Endothelial cell of umbilical vein (primary cell): ENCODE measurements around the gene DLEU7. TPM values are rescaled to one million over a fixed set of nuclear protein-coding genes. Genes with fewer than 3 reads are reported as not detected.

Source experiments
- BruUV-seq: library from RNA; stranded (reverse); fragments of 400-500 nt; replicated peaks from 2 replicates; lab custom pipeline; 2021; lab: Mats Ljungman, UMichigan
- CTCF ChIA-PET: fragments of 300-600, 350-600 bp; sonication (Branson Sonifier 250); formaldehyde crosslinking; loops from one replicate; lab custom pipeline; 2021; ENCODE audit warnings: antibody characterized with exemption, inconsistent platforms; lab: Charles Lee
- POLR2A ChIA-PET: fragments of 300-600, 350-600 bp; sonication (Branson Sonifier 250); formaldehyde crosslinking; loops from one replicate; lab custom pipeline; 2021; ENCODE audit warnings: antibody characterized with exemption, inconsistent platforms; lab: Charles Lee
- DNase-seq: peaks from one replicate; pipeline ENCODE4 v3.0.0-alpha.2; 2011; ENCODE audit warnings: low read depth, low spot score
- FAIRE-seq: peaks from 2 replicates; lab custom pipeline; 2011; peaks lifted over from hg19 to GRCh38; lab: Jason Lieb, UNC
- H2AFZ ChIP-seq: 2 replicates; pipeline ENCODE4 v1.6.0; 2012; ENCODE audit warnings: low read depth, low read length, control low read depth, inconsistent platforms
- H3K27ac ChIP-seq: 2 replicates; pipeline ENCODE4 v1.5.1; 2011; ENCODE audit warnings: low read depth, mild to moderate bottlenecking, control low read depth, low read length, moderate library complexity; ENCODE audit not compliant: insufficient read depth
- H3K27me3 ChIP-seq, 2 experiments: 2 replicates each; pipeline versions ENCODE4 v1.6.0 to v1.6.1; 2011; ENCODE audit warnings: low read length in 2 of 2, mixed read lengths in 1 of 2; ENCODE audit not compliant: control insufficient read depth in 2 of 2, insufficient read depth in 2 of 2
- H3K36me3 ChIP-seq, 2 experiments: 2 replicates in 1 of 2; 3 replicates in 1 of 2; pipeline ENCODE4 v1.5.1; 2011; ENCODE audit warnings: low read length in 2 of 2, mild to moderate bottlenecking in 1 of 2, moderate library complexity in 1 of 2; ENCODE audit not compliant: control insufficient read depth in 2 of 2, insufficient read depth in 2 of 2; ENCODE audit errors: extremely low read depth in 1 of 2
- H3K4me1 ChIP-seq: 3 replicates; pipeline ENCODE4 v1.5.1; 2011; ENCODE audit warnings: mild to moderate bottlenecking, low read length; ENCODE audit not compliant: control insufficient read depth, insufficient read depth; ENCODE audit errors: extremely low read depth
- H3K4me2 ChIP-seq: 2 replicates; pipeline ENCODE4 v1.6.1; 2011; ENCODE audit warnings: low read length, control low read depth, mixed read lengths; ENCODE audit not compliant: insufficient read depth
- H3K4me3 ChIP-seq, 3 experiments: fragments of 200-600 bp in 1 of 3; sonication (generic), shearing (Covaris generic) in 1 of 3; replicated peaks in 1 of 3; 2 replicates each; pipeline ENCODE4 v1.5.1; 2011 to 2016; ENCODE audit warnings: control low read depth in 3 of 3, low read length in 3 of 3, mild to moderate bottlenecking in 2 of 3, inconsistent platforms in 1 of 3, low read depth in 1 of 3, moderate library complexity in 1 of 3; ENCODE audit not compliant: insufficient read depth in 1 of 3
- H3K79me2 ChIP-seq: 2 replicates; pipeline ENCODE4 v1.6.0; 2012; ENCODE audit warnings: low read length, inconsistent platforms; ENCODE audit not compliant: control insufficient read depth, insufficient read depth
- H3K9ac ChIP-seq: replicated peaks from 2 replicates; pipeline ENCODE3; 2011; ENCODE audit warnings: low read length, control low read depth; ENCODE audit not compliant: insufficient read depth; ENCODE audit errors: extremely low read depth
- H3K9me1 ChIP-seq: replicated peaks from 3 replicates; pipeline ENCODE4 v1.6.0; 2011; ENCODE audit warnings: mild to moderate bottlenecking, low read length; ENCODE audit not compliant: control insufficient read depth, insufficient read depth; ENCODE audit errors: extremely low read depth
- H3K9me3 ChIP-seq: replicated peaks from 2 replicates; pipeline ENCODE4 v1.5.1; 2012; ENCODE audit warnings: low read length, inconsistent platforms; ENCODE audit not compliant: control insufficient read depth, insufficient read depth
- H4K20me1 ChIP-seq: replicated peaks from 2 replicates; pipeline ENCODE3; 2011; ENCODE audit warnings: mild to moderate bottlenecking, low read length; ENCODE audit not compliant: control insufficient read depth, insufficient read depth; ENCODE audit errors: extremely low read depth
- EZH2 ChIP-seq: IDR thresholded peaks from 2 replicates; pipeline ENCODE4 v1.6.1; 2012; ENCODE audit warnings: borderline replicate concordance, low read depth, mild to moderate bottlenecking, moderate library complexity, low read length, inconsistent platforms; ENCODE audit not compliant: severe bottlenecking
- FOS ChIP-seq: IDR thresholded peaks from 2 replicates; pipeline ENCODE4 v1.6.1; 2011; ENCODE audit warnings: mild to moderate bottlenecking, low read length, moderate library complexity, borderline replicate concordance; ENCODE audit not compliant: insufficient read depth
- GATA2 ChIP-seq: IDR thresholded peaks from 2 replicates; pipeline ENCODE4 v1.7.0; 2011; ENCODE audit warnings: low read depth, mild to moderate bottlenecking, moderate library complexity, mixed read lengths, low read length; ENCODE audit not compliant: insufficient read length, insufficient read depth
- JUN ChIP-seq: IDR thresholded peaks from 2 replicates; pipeline ENCODE4 v1.6.1; 2011; ENCODE audit warnings: borderline replicate concordance, low read depth; ENCODE audit not compliant: insufficient read length, insufficient read depth
- MYC ChIP-seq: IDR thresholded peaks from one replicate; pipeline ENCODE4 v1.6.1; 2011; ENCODE audit warnings: mild to moderate bottlenecking, low read depth, low read length
- POLR2A ChIP-seq: IDR thresholded peaks from 2 replicates; pipeline ENCODE4 v1.6.1; 2012; ENCODE audit warnings: low read depth, mild to moderate bottlenecking, control low read depth, low read length
- POLR2AphosphoS5 ChIP-seq: IDR thresholded peaks from 2 replicates; pipeline ENCODE4 v1.6.1; 2012; ENCODE audit warnings: low read depth, mild to moderate bottlenecking, control low read depth, low read length, moderate library complexity; ENCODE audit not compliant: insufficient read depth
- dilution Hi-C: fragments of 300-500 bp; cut with MboI; formaldehyde crosslinking; loops from one replicate; pipeline ENCODE4 v1.15.0; 2019; ENCODE audit warnings: low sequenced_read_pairs; ENCODE audit not compliant: extremely low pct_ligation_motif_present
- intact Hi-C: fragments of 100-400 bp; cut with micrococcal nuclease; formaldehyde crosslinking; loops from one replicate; pipeline ENCODE4 v1.10.0; 2022
- polyA plus RNA-seq, 4 experiments: library from polyadenylated mRNA; depleted of rRNA in 3 of 4; stranded (reverse) in 3 of 4; unstranded in 1 of 4; fragments of >200 nt; gene quantifications; 2 replicates each; pipeline versions ENCODE4 v1.2.1 to v1.2.3, GENCODE V29; 2011 to 2012; ENCODE audit warnings: missing spikeins in 1 of 4
- total RNA-seq: library from RNA; stranded (reverse); gene quantifications from 2 replicates; pipeline ENCODE4 v1.2.3, GENCODE V29; 2021
- TF ChIP-seq, protein P1 (sequence below): IDR thresholded peaks from 2 replicates; pipeline ENCODE4 v1.6.1; 2011; ENCODE audit not compliant: insufficient read depth, insufficient read length
- TF ChIP-seq, protein P2 (sequence below), 2 donors: IDR thresholded peaks; 1 replicate in 1 of 2; 2 replicates in 1 of 2; pipeline ENCODE4 v1.5.1; 2011; ENCODE audit warnings: low read length in 2 of 2, mild to moderate bottlenecking in 2 of 2, moderate library complexity in 2 of 2, control low read depth in 1 of 2, inconsistent platforms in 1 of 2, low read depth in 1 of 2; ENCODE audit not compliant: insufficient read depth in 1 of 2; ENCODE audit errors: extremely low read depth in 1 of 2

The DLEU7 gene
- total and polyA plus RNA-seq, 2 donors (not counting 3 experiments of a cell fraction or from before 2014, with no cell fraction given) = not detected

DNA sequence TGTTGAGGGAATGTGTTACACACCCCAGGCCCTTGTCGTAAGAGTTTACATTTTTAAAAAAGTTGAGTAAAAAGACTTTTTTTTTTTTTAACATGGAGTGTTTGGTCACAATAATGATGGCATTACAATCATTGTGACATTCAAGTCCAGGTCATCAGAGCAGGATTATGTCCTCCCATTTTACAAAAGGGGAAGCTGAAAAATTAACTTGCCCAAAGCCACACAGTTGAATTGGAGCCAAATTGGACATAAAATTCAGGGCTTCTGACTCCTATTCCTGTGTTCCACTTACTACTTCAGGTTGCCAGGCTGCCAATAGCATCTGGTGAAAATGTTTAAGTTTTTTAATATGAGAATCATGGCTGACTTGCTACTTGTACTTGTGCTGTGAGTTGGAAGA, 49.3 kb downstream of the DLEU7 start:
- POLR2A ChIA-PET = no interaction called here
- Histone ChIP-seq H3K36me3 (no peaks in the 10 kb centered on the region), H3K27me3 (peaks cover 0 to 2% of the 10 kb centered on the region in 2 experiments), H3K4me3 (no peak overlapping the region), H4K20me1 (no peaks in the 10 kb centered on the region), H3K9me1 (no peaks in the 10 kb centered on the region), H3K27ac (no peak overlapping the region), H3K79me2 (no peaks in the 10 kb centered on the region), H3K9me3 (no peaks in the 10 kb centered on the region), H3K4me1 (peaks cover 4% of the 10 kb centered on the region), H3K4me2 (no peak overlapping the region), H3K9ac (no peak overlapping the region), H2AFZ (no peak overlapping the region)
- no peak for DNase-seq
- CTCF ChIA-PET = no interaction called here
- TF ChIP-seq, protein P1, sequence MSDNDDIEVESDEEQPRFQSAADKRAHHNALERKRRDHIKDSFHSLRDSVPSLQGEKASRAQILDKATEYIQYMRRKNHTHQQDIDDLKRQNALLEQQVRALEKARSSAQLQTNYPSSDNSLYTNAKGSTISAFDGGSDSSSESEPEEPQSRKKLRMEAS = no peak
- TF ChIP-seq, protein P2, sequence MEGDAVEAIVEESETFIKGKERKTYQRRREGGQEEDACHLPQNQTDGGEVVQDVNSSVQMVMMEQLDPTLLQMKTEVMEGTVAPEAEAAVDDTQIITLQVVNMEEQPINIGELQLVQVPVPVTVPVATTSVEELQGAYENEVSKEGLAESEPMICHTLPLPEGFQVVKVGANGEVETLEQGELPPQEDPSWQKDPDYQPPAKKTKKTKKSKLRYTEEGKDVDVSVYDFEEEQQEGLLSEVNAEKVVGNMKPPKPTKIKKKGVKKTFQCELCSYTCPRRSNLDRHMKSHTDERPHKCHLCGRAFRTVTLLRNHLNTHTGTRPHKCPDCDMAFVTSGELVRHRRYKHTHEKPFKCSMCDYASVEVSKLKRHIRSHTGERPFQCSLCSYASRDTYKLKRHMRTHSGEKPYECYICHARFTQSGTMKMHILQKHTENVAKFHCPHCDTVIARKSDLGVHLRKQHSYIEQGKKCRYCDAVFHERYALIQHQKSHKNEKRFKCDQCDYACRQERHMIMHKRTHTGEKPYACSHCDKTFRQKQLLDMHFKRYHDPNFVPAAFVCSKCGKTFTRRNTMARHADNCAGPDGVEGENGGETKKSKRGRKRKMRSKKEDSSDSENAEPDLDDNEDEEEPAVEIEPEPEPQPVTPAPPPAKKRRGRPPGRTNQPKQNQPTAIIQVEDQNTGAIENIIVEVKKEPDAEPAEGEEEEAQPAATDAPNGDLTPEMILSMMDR (IDR thresholded peaks at IDR 0.05; ENCODE audit: extremely low read depth in 1 of 2, insufficient read depth in 1 of 2, low read depth in 1 of 2, low read length in 2 of 2) = no peak
- no peak for TF ChIP-seq FOS
- intact Hi-C loops = no loop called here
- dilution Hi-C loops = no loop called here
- no peak for FAIRE-seq
- BruUV-seq = no TSS peak

DNA sequence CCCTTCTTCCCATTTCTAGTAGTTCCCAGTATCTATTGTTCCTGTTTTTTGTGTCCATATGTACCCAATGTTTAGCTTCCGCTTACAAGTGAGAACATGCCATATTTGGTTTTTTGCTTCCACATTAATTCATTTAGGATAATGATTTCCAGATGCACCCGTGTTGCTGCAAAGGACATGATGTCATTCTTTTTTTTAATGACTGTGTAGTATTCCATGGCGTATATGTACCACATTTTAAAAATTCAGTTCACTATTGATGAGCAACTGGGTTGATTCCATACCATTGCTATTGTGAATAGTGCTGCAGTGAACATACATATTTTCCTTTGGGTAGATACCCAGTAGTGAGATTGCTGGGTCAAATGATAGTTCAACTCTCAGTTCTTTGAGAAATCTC, 50.5 kb downstream of the DLEU7 start:
- Histone ChIP-seq H3K36me3 (no peaks in the 10 kb centered on the region), H3K4me2 (no peak overlapping the region), H3K9ac (no peak overlapping the region), H3K79me2 (no peaks in the 10 kb centered on the region), H3K4me3 (no peak overlapping the region), H3K9me1 (no peaks in the 10 kb centered on the region), H3K9me3 (no peaks in the 10 kb centered on the region), H4K20me1 (no peaks in the 10 kb centered on the region), H3K27me3 (peaks cover 0 to 2% of the 10 kb centered on the region in 2 experiments), H3K4me1 (peaks cover 4% of the 10 kb centered on the region), H2AFZ (no peak overlapping the region), H3K27ac (no peak overlapping the region)
- dilution Hi-C loops = no loop called here
- DNase-seq (no peak), FAIRE-seq (no peak)
- intact Hi-C loops = no loop called here
- CTCF ChIA-PET = no interaction called here
- no TSS peak for BruUV-seq
- POLR2A ChIA-PET = no interaction called here
- no peak for TF ChIP-seq FOS
- TF ChIP-seq MYC = no peak
- TF ChIP-seq, protein P2 (IDR thresholded peaks at IDR 0.05; ENCODE audit: extremely low read depth in 1 of 2, insufficient read depth in 1 of 2, low read depth in 1 of 2, low read length in 2 of 2) = no peak
- no peak for TF ChIP-seq POLR2A
- no peak for TF ChIP-seq EZH2
- TF ChIP-seq JUN = no peak
- TF ChIP-seq, protein P1 = no peak
- no peak for TF ChIP-seq GATA2
- TF ChIP-seq POLR2AphosphoS5 = no peak
